ENCODE results near the gene CEP89.
"Not testable (repeated sequence)": the region's sequence is repeated elsewhere in the genome, so short reads cannot be mapped to it uniquely, and the experiment has no call there.

Gene CEP89

GRCh38 chr19:33000510-33000909 is 28.8 kb upstream of the CEP89 start:
- Histone ChIP-seq H3K27me3 (no peaks in the 10 kb centered on the region), H3K36me3 (no peaks in the 10 kb centered on the region), H3K9me3 (no peaks in the 10 kb centered on the region), H3K4me3 (ENCODE audit: low read depth, low read length) (no peak overlapping the region), H3K4me1 (no peaks in the 10 kb centered on the region)
- no peak for DNase-seq
- TF ChIP-seq CTCF (IDR thresholded peaks at IDR 0.05; ENCODE audit: low read depth, low read length): no peak

- Histone ChIP-seq H3K27me3 (no peaks in the 10 kb centered on the region), H3K4me3 (ENCODE audit: low read depth, low read length) (no peak overlapping the region), H3K9me3 (no peaks in the 10 kb centered on the region), H3K4me1 (no peaks in the 10 kb centered on the region), H3K36me3 (no peaks in the 10 kb centered on the region)
- no peak for TF ChIP-seq CTCF (IDR thresholded peaks at IDR 0.05; ENCODE audit: low read depth, low read length)
- no peak for DNase-seq
These were observed 27.0 kb upstream of the CEP89 start for GRCh38 chr19:32998722-32999121.

GRCh38 chr19:32997716-32998355 is 26.1 kb upstream of the CEP89 start:
- H3K9me3 ChIP-seq: no peaks in the 10 kb centered on the region
- no peak for DNase-seq
- no peaks in the 10 kb centered on the region for H3K4me1 ChIP-seq
- no peak for TF ChIP-seq CTCF (IDR thresholded peaks at IDR 0.05; ENCODE audit: low read depth, low read length)
- no peaks in the 10 kb centered on the region for H3K36me3 ChIP-seq
- H3K27me3 ChIP-seq: no peaks in the 10 kb centered on the region
- no peak overlapping the region for H3K4me3 ChIP-seq (ENCODE audit: low read depth, low read length)

- not testable (repeated sequence) for H3K36me3 ChIP-seq; H3K9me3 ChIP-seq; DNase-seq; H3K4me3 ChIP-seq (ENCODE audit: low read depth, low read length); H3K4me1 ChIP-seq; H3K27me3 ChIP-seq
These were observed 25.3 kb upstream of the CEP89 start for GRCh38 chr19:32997061-32997464.

- H3K4me1 ChIP-seq; H3K4me3 ChIP-seq (ENCODE audit: low read depth, low read length); DNase-seq; H3K9me3 ChIP-seq; H3K27me3 ChIP-seq; H3K36me3 ChIP-seq: not testable (repeated sequence)
These were observed 24.2 kb upstream of the CEP89 start for GRCh38 chr19:32995966-32996365.

- H3K27me3 ChIP-seq: no peaks in the 10 kb centered on the region
- H3K9me3 ChIP-seq: no peaks in the 10 kb centered on the region
- DNase-seq: no peak
- no peak for TF ChIP-seq CTCF (IDR thresholded peaks at IDR 0.05; ENCODE audit: low read depth, low read length)
- H3K4me1 ChIP-seq: no peaks in the 10 kb centered on the region
- no peaks in the 10 kb centered on the region for H3K36me3 ChIP-seq
- no peak overlapping the region for H3K4me3 ChIP-seq (ENCODE audit: low read depth, low read length)
These were observed 17.0 kb upstream of the CEP89 start for GRCh38 chr19:32988724-32989123.

- H3K4me3 ChIP-seq (ENCODE audit: low read depth, low read length); DNase-seq; H3K36me3 ChIP-seq; H3K9me3 ChIP-seq; H3K4me1 ChIP-seq; H3K27me3 ChIP-seq: not testable (repeated sequence)
These were observed 16.5 kb upstream of the CEP89 start for GRCh38 chr19:32988254-32988653.

- H3K9me3 ChIP-seq; H3K4me3 ChIP-seq (ENCODE audit: low read depth, low read length); DNase-seq; H3K36me3 ChIP-seq; H3K4me1 ChIP-seq; H3K27me3 ChIP-seq: not testable (repeated sequence)
These were observed 10.7 kb upstream of the CEP89 start for GRCh38 chr19:32982488-32982887.

- not testable (repeated sequence) for H3K36me3 ChIP-seq; H3K4me1 ChIP-seq; H3K27me3 ChIP-seq; H3K4me3 ChIP-seq (ENCODE audit: low read depth, low read length); H3K9me3 ChIP-seq; DNase-seq
These were observed 8.0 kb upstream of the CEP89 start for GRCh38 chr19:32979807-32980206.

- H3K4me1 ChIP-seq; H3K36me3 ChIP-seq; H3K9me3 ChIP-seq; H3K27me3 ChIP-seq; DNase-seq; H3K4me3 ChIP-seq (ENCODE audit: low read depth, low read length): not testable (repeated sequence)
These were observed 6.1 kb upstream of the CEP89 start for GRCh38 chr19:32977813-32978212.
